SW480 (cell line): Measurements from ENCODE around the gene UBXN10.

ENCODE experiments used
- DNase-seq: peaks from one replicate; pipeline ENCODE4 v3.0.0-alpha.2; 2016; ENCODE audit warnings: low spot score

UBXN10 gene

GRCh38 chr1:20185834-20186782 lies at the start of gene UBXN10, which contains the start of gene PLA2G2C:
Gene UBXN10, plus strand, starts transcription at chr1:20186096. Its CDS starts 4,466 bp downstream, at chr1:20190562.
Gene PLA2G2C, minus strand, starts transcription at chr1:20186518. Its CDS starts 9,155 bp downstream, at chr1:20177363.
- peak; percentile 67 for DNase-seq

- DNase-seq, result no peak
Measured at GRCh38 chr1:20136249-20136648, 49.6 kb upstream of the UBXN10 start.

- no peak for DNase-seq
Measured at GRCh38 chr1:20137055-20137454, 48.8 kb upstream of the UBXN10 start.

GRCh38 chr1:20137604-20138003 lies 48.3 kb upstream of the UBXN10 start:
- no peak for DNase-seq

GRCh38 chr1:20138346-20138745 lies 47.5 kb upstream of the UBXN10 start:
- no peak for DNase-seq

- DNase-seq, result peak; percentile 13
Measured at GRCh38 chr1:20138961-20139550, 46.8 kb upstream of the UBXN10 start, which contains the start of gene PLA2G2F. Gene PLA2G2F, plus strand, starts transcription at chr1:20139323. Its CDS starts 105 bp downstream, at chr1:20139428.

- no peak for DNase-seq
Measured at GRCh38 chr1:20139776-20140612, 45.9 kb upstream of the UBXN10 start.

- DNase-seq, result no peak
Measured at GRCh38 chr1:20141001-20141400, 44.9 kb upstream of the UBXN10 start.

- DNase-seq, result no peak
Measured at GRCh38 chr1:20141466-20141865, 44.4 kb upstream of the UBXN10 start.

- DNase-seq, result no peak
Measured at GRCh38 chr1:20142001-20142710, 43.7 kb upstream of the UBXN10 start.

GRCh38 chr1:20143318-20143717 lies 42.6 kb upstream of the UBXN10 start:
- no peak for DNase-seq

- DNase-seq, result no peak
Measured at GRCh38 chr1:20143734-20144565, 41.9 kb upstream of the UBXN10 start.

- no peak for DNase-seq
Measured at GRCh38 chr1:20147846-20148570, 37.9 kb upstream of the UBXN10 start.

- DNase-seq, result no peak
Measured at GRCh38 chr1:20148571-20149500, 37.1 kb upstream of the UBXN10 start.

- no peak for DNase-seq
Measured at GRCh38 chr1:20149601-20150325, 36.1 kb upstream of the UBXN10 start.

- DNase-seq, result no peak
Measured at GRCh38 chr1:20150326-20150705, 35.6 kb upstream of the UBXN10 start.

- no peak for DNase-seq
Measured at GRCh38 chr1:20150969-20151368, 34.9 kb upstream of the UBXN10 start.
